ENCODE data around the gene ZFYVE26. TPM values are rescaled to one million over a fixed set of nuclear protein-coding genes. Genes with fewer than 3 reads are reported as not detected.
A peak's percentile ranks its signal among the peaks of the same experiment; 100 is the strongest.

The ZFYVE26 gene
- total RNA-seq, 1 donor from 2014 or later: 42.9 TPM

GRCh38 chr14:67853715-67854114 lies 37.3 kb upstream of the ZFYVE26 start:
- H3K36me3 ChIP-seq: no peaks in the 10 kb centered on the region
- peak; percentile 82 for ATAC-seq

GRCh38 chr14:67852926-67853604 lies 36.7 kb upstream of the ZFYVE26 start:
- peak overlapping the region; percentile 13 for H3K27ac ChIP-seq

More at GRCh38 chr14:67853715-67854114, 37.3 kb upstream of the ZFYVE26 start:
- H3K9me3 ChIP-seq: no peaks in the 10 kb centered on the region
- H3K27ac ChIP-seq: peak overlapping the region; percentile 13
- no peaks in the 10 kb centered on the region for H3K27me3 ChIP-seq
- no peak for TF ChIP-seq CTCF (IDR thresholded peaks at IDR 0.05)
- intact Hi-C loops (cut with DNase I): no loop called here
- no peak for DNase-seq
- H3K4me3 ChIP-seq: no peak overlapping the region
- no peaks in the 10 kb centered on the region for H3K4me1 ChIP-seq

GRCh38 chr14:67851785-67852410 lies 35.5 kb upstream of the ZFYVE26 start:
- intact Hi-C loops (cut with DNase I): no loop called here
- DNase-seq: no peak
- H3K36me3 ChIP-seq: no peaks in the 10 kb centered on the region
- TF ChIP-seq CTCF (IDR thresholded peaks at IDR 0.05): no peak
- no peaks in the 10 kb centered on the region for H3K4me1 ChIP-seq
- ATAC-seq: no peak
- no peaks in the 10 kb centered on the region for H3K27me3 ChIP-seq
- H3K27ac ChIP-seq: no peak overlapping the region
- no peaks in the 10 kb centered on the region for H3K9me3 ChIP-seq
- no peak overlapping the region for H3K4me3 ChIP-seq

More at GRCh38 chr14:67852926-67853604, 36.7 kb upstream of the ZFYVE26 start:
- no peak for DNase-seq
- H3K36me3 ChIP-seq: no peaks in the 10 kb centered on the region
- H3K9me3 ChIP-seq: no peaks in the 10 kb centered on the region
- intact Hi-C loops (cut with DNase I): no loop called here
- TF ChIP-seq CTCF (IDR thresholded peaks at IDR 0.05): no peak
- ATAC-seq: peak; percentile 81
- no peaks in the 10 kb centered on the region for H3K27me3 ChIP-seq
- H3K4me3 ChIP-seq: no peak overlapping the region
- no peaks in the 10 kb centered on the region for H3K4me1 ChIP-seq

GRCh38 chr14:67850066-67850830 lies 33.9 kb upstream of the ZFYVE26 start:
- no peak for TF ChIP-seq CTCF (IDR thresholded peaks at IDR 0.05)
- no peaks in the 10 kb centered on the region for H3K36me3 ChIP-seq
- H3K4me3 ChIP-seq: no peak overlapping the region
- no peaks in the 10 kb centered on the region for H3K9me3 ChIP-seq
- H3K27me3 ChIP-seq: no peaks in the 10 kb centered on the region
- no peaks in the 10 kb centered on the region for H3K4me1 ChIP-seq
- DNase-seq (no peak), ATAC-seq (no peak)
- intact Hi-C loops (cut with DNase I): no loop called here
- H3K27ac ChIP-seq: no peak overlapping the region

GRCh38 chr14:67846029-67846610 lies 29.7 kb upstream of the ZFYVE26 start:
- no peak for DNase-seq
- Histone ChIP-seq H3K27ac (no peak overlapping the region), H3K4me1 (no peaks in the 10 kb centered on the region), H3K4me3 (no peak overlapping the region), H3K36me3 (no peaks in the 10 kb centered on the region), H3K9me3 (no peaks in the 10 kb centered on the region), H3K27me3 (no peaks in the 10 kb centered on the region)
- ATAC-seq: peak; percentile 31
- no peak for TF ChIP-seq CTCF (IDR thresholded peaks at IDR 0.05)
- intact Hi-C loops (cut with DNase I): no loop called here

All from upper lobe of right lung (tissue), 1 donor.